Activated T-cell treated with anti-CD3 and anti-CD28 coated beads, Interleukin-2, amount 50 U/mL, for 1 hour (primary cell): ENCODE data around the gene SEC31A.
"Not testable (repeated sequence)": the region's sequence is repeated elsewhere in the genome, so short reads cannot be mapped to it uniquely, and the experiment has no call there.

Experiments
- DNase-seq: peaks from one replicate; pipeline ENCODE4 v3.0.0-alpha.2; 2020

The SEC31A gene

GRCh38 chr4:82823062-82823461 is 67.9 kb downstream of the SEC31A start:
- DNase-seq: no peak

DNA sequence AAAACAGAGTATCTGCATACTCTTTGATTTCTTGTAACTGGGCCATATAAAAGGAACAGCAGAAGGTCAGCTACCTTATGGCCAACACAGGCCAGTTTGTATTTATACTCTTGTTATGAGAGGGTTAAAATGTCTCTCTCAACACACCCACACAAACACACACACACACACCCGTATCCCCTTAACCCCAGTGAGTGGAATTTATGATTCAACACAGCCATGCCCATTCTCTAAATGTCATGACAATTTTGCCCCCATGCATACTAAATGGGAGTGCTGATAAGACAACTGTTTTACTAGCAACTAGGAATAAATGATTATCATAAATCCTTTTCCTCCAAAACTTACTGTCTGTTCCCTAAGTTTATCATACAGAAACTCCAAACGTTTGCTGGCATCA is 70.3 kb downstream of the SEC31A start:
- DNase-seq: no peak

- no peak for DNase-seq
These were observed 72.0 kb downstream of the SEC31A start for GRCh38 chr4:82818664-82819662.

GRCh38 chr4:82816874-82817273 is 74.1 kb downstream of the SEC31A start:
- DNase-seq: not testable (repeated sequence)

DNA sequence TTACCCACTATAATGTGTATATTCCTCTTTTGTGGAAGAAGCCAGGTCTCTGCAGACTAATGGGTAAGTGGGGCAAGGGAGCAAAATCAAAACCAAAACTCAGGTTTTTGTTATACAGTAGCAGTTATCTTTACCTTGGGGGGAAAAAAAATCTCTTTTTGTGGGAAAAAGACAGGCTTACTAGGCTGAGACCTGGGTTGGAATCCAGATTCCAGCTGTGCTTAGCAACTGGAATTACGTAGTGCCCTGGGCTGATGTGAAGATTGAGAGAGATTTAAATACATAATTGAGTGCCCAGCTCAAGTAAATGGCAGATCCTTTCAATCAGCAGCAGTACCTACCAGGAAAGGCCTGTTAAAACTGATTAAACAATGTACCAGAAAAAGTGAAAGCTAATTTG is 76.9 kb downstream of the SEC31A start:
- no peak for DNase-seq

DNA sequence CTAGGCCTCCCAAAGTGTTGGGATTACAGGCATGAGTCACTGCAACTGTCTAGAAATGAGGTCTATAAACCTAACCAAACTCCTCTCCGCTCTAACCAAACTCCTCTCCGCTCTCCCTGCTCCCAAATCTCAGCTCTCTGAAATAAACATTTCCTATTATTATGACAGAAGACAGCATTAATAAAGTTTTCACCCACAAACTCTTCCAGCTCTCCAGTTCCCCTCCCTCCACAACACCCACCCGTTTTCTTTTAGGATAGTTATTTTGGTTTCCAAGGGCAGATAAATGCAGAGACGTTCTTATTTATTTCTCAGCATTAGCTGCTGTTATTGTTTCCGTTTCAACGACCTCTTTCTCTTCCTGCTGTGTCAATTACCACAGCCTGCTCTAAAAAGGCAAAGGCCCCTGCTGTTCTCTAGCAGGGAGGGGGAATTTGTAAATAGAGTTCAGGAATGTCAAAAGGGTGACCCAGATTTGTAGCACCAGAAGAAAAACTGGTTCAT is 79.1 kb downstream of the SEC31A start:
- DNase-seq: no peak

DNA sequence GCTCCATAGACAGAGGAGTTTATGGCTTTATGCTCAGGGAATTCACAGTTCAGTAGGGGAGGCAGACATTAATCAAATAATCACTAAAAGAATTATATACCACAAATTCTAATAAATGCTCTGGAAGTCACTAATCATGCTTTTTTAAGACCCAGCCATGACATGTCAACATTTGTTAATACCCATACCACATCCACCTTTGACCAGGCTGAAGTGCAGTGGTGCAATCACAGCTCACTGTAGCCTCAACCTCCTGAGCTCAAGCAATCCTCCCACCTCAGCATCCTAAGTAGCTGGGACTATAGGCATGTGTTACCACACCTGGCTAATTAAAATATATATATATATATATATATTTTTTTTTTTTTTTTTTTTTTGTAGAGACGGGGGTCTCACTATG is 79.6 kb downstream of the SEC31A start:
- no peak for DNase-seq

GRCh38 chr4:82810176-82810575 is 80.8 kb downstream of the SEC31A start:
- no peak for DNase-seq

DNA sequence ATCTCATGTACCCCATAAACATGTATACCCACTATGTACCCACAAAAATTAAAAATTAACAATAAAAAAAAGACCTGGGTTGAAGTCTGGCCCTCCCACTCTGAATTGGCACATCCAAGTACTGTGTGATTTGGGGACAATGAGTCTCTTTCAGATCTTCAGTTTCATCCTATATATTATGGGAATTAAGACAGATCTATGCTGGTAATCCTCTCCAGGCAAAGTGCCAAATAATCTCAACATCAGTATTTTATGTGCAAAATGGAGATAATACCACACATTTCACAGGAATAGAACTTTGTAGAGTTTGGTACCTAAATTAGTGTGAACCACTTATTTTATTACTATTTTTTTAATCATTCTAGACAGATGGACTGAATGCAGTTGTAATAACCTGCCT is 81.3 kb downstream of the SEC31A start:
- DNase-seq: no peak

- no peak for DNase-seq
These were observed 87.2 kb downstream of the SEC31A start for GRCh38 chr4:82803746-82804145.

DNA sequence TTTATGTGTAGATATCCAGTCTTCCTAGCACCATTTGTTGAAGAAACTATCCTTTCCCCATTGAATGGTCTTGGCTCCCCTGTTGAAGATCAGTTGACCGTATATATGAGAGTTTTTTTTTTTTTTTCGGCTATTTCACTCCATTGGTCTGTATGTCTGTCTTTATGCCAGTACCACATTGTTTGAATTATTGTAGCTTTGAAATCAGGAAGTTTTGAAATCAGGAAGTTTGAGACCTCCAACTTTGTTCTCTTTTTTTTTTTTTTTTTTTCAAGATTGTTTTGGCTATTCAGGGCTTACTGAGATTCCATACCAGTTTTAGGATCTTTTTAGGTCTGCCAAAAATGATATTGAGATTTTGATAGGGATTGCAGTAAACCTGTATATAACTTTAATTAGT is 88.0 kb downstream of the SEC31A start:
- DNase-seq: no peak

DNA sequence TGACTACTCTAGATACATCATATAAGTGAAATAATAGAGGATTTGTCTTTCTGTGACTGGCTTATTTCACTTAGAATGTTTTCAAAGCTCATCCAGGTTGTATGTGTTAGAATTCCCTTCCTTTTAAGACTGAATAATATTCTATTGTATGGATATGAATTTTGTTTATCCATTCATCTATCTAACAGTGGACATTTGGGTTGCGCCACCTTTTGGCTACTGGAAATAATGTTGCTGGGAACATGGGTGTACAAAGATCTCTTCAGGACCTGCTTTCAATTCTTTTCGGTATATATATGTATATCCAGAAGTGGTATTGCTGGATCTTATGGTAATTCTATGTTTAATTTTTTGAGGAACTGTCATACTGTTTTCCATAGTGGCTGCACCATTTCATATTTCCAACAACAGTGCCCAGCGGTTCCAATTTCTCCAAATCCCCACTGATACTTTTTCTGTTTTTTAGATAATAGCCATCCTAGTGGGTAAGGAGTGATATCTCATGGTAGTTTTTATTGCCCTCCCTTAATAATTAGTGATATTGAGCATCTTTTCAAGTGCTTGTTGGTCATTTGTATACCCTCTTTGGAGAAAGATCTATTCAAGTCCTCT is 88.9 kb downstream of the SEC31A start:
- no peak for DNase-seq

DNA sequence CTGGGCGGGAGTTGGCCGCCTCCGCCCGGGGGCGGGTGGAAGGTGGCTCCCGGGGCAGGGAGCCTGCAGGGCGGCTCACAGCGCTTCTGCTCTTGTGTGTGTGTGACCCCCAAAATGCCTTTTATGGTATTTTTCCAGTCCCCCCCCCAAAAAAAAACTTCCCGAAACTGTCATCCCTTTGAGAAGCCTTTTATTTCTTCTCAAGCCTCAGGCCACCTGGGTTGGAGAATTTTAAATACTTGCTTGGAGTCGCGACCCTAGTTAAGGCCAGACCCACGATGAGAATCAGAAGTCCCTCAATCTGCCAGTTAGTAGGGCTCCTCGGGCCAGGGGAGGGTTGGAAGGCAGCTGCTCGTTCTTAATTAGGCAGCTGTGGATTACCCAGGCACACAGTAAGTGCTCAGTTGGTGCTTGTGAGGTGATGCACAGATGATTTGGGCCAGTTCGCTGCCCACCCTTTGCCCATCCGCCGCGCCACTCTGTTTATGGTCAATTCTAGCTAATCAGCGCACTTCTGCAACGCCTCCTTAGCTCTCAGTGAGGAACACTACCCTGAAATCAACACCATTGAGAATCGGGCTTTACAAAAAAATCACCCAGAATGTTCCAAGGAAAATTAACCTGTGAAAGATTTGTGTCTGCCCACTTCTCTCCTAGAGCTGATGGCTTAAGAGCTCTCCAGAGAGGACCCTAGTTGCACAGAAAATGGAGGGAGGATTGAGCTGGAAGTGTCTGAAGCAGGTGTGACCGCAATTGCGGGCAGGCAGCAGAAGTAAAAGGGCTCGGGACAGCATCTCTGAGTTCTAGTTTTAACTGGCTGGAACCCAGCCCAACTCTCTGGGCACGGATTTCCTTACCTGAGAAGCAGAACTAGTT is 91.7 kb downstream of the SEC31A start:
- DNase-seq: no peak

DNA sequence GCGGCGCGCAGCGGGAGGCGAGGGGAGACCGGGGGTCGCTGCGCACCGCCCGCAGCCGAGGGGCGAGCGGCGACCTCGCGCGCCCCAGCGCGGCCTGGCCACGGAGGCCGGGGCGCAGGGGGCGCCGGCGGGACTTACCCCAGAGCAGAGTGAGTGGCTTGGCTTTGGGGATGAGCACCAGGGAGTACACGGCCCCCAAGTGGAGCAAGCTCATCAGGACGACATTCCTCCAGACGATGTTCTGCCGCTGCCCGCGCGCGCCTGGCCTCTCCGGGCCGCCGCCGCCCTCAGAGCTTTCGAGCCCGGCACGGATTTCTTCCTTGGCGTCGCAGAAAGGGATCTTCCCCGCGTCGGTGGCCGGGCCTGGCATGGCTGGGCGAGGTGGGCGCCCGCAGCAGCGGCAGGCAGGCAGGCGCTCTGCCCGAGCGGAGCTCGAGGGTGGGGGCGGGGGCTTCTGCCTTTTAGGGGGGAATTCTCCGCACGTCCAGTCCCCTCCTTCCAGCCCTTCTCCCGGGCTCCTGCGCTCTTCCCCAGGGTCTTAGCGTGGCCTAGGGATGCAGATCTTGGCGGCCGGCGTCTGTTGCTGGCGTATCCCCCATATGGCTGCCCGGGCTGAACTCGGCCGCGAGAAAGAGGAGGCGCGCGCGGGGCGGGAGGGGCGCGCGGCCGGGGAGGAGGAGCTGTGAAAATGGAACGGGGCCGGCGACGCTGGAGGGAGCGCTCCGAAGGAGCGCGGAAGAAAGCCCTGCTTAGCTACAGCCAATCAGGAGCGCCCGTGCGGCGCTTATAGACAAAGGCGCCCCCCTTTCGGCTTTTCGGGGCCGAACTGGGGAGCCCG is 92.6 kb downstream of the SEC31A start, which contains the start of gene SCD5:
SCD5 (minus strand) TSS at position 629 of the 838 bp plus-strand sequence; CDS start at position 370, 259 bp downstream.
- DNase-seq: peak; percentile 54

DNA sequence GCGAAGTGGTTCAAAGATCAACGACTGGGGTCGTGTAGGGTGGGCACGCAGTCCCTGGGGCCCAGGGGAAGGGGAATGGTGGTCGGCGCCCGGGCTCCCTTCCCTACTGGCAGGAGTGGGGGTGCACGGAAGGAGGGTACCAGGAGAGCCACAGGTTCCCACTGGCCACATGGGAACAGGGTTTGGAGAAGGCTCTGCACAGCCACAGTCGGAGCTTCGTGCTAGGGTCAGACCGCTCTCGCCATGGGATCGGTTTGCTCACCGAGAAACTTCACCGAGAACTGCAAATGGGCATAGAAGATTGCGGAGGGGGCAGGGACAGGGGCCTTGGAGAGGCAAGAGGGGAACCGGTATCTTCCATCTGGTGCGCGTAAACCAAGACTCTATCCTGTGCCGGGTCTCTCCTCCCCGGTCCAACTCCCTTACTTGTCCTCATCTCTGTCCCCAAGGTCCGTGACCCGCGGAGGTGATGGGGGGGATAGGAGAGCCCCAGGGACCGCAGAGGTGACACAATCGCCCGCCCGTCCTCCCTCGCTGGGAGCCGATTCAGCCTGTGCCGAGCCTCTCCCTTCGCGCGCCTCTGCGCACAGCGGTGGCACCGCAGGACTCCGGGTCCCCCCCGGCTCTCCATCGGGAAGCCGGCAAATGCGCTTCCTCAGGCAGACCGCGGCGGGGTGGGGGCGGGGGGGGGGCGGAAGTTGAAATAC is 93.4 kb downstream of the SEC31A start:
- DNase-seq: peak; percentile 23

- DNase-seq: no peak
These were observed 93.9 kb downstream of the SEC31A start for GRCh38 chr4:82797040-82797404.

GRCh38 chr4:82792912-82793649 is 97.9 kb downstream of the SEC31A start:
- no peak for DNase-seq

DNA sequence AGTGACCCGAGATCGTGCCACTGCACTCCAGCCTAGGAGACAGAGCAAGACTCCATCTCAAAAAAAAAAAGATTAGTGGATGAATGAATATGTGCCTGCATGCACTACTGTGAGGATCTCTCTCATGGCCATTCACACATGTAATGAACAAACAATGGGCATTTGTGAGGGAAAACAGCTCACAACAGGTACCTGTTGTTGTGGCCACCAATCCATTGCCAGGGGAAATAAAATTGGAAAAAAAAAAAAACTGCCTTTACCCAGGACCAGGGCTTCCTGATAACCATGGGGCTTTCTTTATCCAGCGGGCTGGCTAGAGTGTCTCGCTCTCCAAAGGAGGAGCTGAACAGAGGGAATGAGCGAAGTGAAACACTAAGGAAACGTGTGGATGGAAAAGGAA is 99.8 kb downstream of the SEC31A start:
- no peak for DNase-seq

DNA sequence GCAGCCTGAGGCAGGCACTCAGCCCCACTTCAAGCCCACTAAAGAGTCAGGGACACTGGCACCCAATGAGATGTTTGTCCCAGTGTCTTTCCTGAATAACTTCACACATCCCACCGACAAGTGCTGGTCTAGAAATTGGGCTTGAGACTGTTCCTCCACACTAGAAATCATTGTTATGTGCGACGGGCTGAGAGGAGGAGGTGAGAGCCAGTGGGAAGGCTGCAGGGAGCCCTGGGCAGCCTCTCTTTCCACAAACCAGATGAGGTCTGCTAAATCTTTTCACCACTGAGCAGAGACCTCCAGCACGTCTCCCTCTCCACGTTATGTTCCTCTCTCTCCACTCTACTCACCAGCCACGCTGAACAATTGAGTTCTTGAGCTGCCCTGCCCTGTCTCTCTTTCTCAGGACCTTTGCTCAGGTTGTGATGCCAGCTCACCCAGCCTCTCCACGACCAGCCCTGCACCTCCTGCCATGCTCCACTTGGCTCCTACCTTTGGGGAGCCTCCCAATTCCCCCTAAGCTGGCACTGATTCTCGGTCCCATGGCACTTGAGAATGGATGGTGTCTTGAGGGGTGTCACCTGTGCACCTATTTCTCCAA is 100.8 kb downstream of the SEC31A start:
- DNase-seq: no peak
